A549 (cell line): Measurements from ENCODE around the gene CSN3.

Experiments
- CBX2 ChIP-seq: fragments of 200-600 bp; sonication (generic); IDR thresholded peaks from 2 replicates; pipeline ENCODE4 v1.6.1; 2016; ENCODE audit warnings: low read depth, mild to moderate bottlenecking, borderline replicate concordance
- RAD21 ChIP-seq, 2 experiments: fragments of >200 bp in 1 of 2; sonication (Bioruptor Twin) in 1 of 2; formaldehyde crosslinking in 1 of 2; IDR thresholded peaks in 1 of 2; conservative IDR thresholded peaks in 1 of 2; 2 replicates in 1 of 2; 3 replicates in 1 of 2; pipeline ENCODE4 v1.6.1; 2012 to 2018; ENCODE audit warnings: inconsistent platforms in 1 of 2
- REST ChIP-seq: fragments of 200-600 bp; sonication (generic); IDR thresholded peaks from 2 replicates; pipeline ENCODE4 v1.6.1; 2016; ENCODE audit warnings: antibody characterized with exemption, mild to moderate bottlenecking, moderate library complexity
- SREBF2 ChIP-seq: fragments of 450-650 bp; IDR thresholded peaks from 2 replicates; pipeline ENCODE4 v1.6.1; 2014; ENCODE audit warnings: mild to moderate bottlenecking, moderate library complexity
- ZFP36 ChIP-seq: fragments of 450-650 bp; IDR thresholded peaks from 2 replicates; pipeline ENCODE4 v1.6.1; 2014; ENCODE audit warnings: borderline replicate concordance; ENCODE audit not compliant: partially characterized antibody
- TF ChIP-seq, protein P1 (sequence below): fragments of >200 bp; sonication (Bioruptor Twin); formaldehyde crosslinking; IDR thresholded peaks from 3 replicates; pipeline ENCODE4 v1.5.1; 2016

DNA sequence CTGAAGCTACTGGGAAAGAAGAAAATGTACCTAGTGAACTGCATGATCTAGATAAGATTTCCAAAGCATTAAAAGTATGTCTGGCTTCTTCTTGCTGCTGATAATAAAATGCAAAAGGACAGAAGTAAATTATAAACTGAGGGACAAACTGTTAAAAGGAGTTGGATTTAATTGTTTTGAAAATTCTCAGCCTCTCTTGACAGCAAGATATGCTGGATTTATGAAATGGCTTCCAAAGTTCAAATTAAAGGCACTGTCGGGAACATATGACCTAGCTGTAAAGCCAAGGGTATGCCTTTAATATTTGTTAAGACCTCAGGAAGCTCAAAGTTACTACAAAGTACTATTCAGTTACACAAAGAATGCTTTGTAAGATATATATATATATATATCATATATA, 46.3 kb downstream of the CSN3 start:
- TF ChIP-seq RAD21 (conservative IDR thresholded peaks at IDR 0.05 in 1 of 2, IDR thresholded peaks at IDR 0.05 in 1 of 2), result no peak
- TF ChIP-seq CBX2, result no peak
- no peak for TF ChIP-seq ZFP36
- no peak for TF ChIP-seq REST
- TF ChIP-seq, protein P1, sequence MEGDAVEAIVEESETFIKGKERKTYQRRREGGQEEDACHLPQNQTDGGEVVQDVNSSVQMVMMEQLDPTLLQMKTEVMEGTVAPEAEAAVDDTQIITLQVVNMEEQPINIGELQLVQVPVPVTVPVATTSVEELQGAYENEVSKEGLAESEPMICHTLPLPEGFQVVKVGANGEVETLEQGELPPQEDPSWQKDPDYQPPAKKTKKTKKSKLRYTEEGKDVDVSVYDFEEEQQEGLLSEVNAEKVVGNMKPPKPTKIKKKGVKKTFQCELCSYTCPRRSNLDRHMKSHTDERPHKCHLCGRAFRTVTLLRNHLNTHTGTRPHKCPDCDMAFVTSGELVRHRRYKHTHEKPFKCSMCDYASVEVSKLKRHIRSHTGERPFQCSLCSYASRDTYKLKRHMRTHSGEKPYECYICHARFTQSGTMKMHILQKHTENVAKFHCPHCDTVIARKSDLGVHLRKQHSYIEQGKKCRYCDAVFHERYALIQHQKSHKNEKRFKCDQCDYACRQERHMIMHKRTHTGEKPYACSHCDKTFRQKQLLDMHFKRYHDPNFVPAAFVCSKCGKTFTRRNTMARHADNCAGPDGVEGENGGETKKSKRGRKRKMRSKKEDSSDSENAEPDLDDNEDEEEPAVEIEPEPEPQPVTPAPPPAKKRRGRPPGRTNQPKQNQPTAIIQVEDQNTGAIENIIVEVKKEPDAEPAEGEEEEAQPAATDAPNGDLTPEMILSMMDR, result no peak
- TF ChIP-seq SREBF2, result no peak
